K562 (cell line): ENCODE results near the gene AKAP12. TPM values are rescaled to one million over a fixed set of nuclear protein-coding genes. Genes with fewer than 3 reads are reported as not detected.

Experiments used
- ARID2 ChIP-seq: fragments of 450-650 bp; IDR thresholded peaks from 2 replicates; pipeline ENCODE4 v1.6.1; 2017; ENCODE audit warnings: antibody characterized with exemption, mild to moderate bottlenecking
- KLF10 ChIP-seq: fragments of 250-450 bp; sonication (Bioruptor Pico); IDR thresholded peaks from 2 replicates; pipeline ENCODE4 v1.6.1; 2021; ENCODE audit warnings: matching md5 sums
- MTF1 ChIP-seq: fragments of 250-450 bp; sonication (Bioruptor Pico); IDR thresholded peaks from 2 replicates; pipeline ENCODE4 v1.9.0; 2021; ENCODE audit warnings: moderate library complexity, mild to moderate bottlenecking, inconsistent platforms, borderline replicate concordance
- SMAD4 ChIP-seq: fragments of 250-450 bp; sonication (Bioruptor Pico); conservative IDR thresholded peaks from 2 replicates; pipeline ENCODE4 v1.8.0; 2021; ENCODE audit warnings: inconsistent platforms, mild to moderate bottlenecking, moderate library complexity
- SMARCB1 ChIP-seq: IDR thresholded peaks from 2 replicates; pipeline ENCODE4 v1.6.1; 2011; ENCODE audit warnings: improper control_type of control experiment, low read depth; ENCODE audit not compliant: insufficient read length
- SRSF1 ChIP-seq: fragments of 200-400 bp; formaldehyde crosslinking; IDR thresholded peaks from 2 replicates; pipeline ENCODE4 v1.6.1; 2017; ENCODE audit warnings: mild to moderate bottlenecking, low read depth, low read length, moderate library complexity
- ZFP30 ChIP-seq: fragments of 250-450 bp; sonication (Bioruptor Pico); IDR thresholded peaks from 2 replicates; pipeline ENCODE4 v1.8.0; 2022; ENCODE audit warnings: moderate library complexity, mild to moderate bottlenecking, inconsistent platforms, borderline replicate concordance
- ZKSCAN1 ChIP-seq: fragments of 150-350 bp; IDR thresholded peaks from 2 replicates; pipeline ENCODE4 v1.6.1; 2016; ENCODE audit warnings: low read depth, low read length
- ZNF165 ChIP-seq: fragments of 250-450 bp; sonication (Bioruptor Pico); IDR thresholded peaks from 2 replicates; pipeline ENCODE4 v1.4.0; 2020; ENCODE audit warnings: borderline replicate concordance
- ZNF384 ChIP-seq: IDR thresholded peaks from 2 replicates; pipeline ENCODE4 v1.6.1; 2012; ENCODE audit warnings: low read depth, low read length, improper control_type of control experiment
- polyA plus RNA-seq, 8 experiments: library from polyadenylated mRNA; depleted of rRNA in 4 of 8; stranded (reverse) in 5 of 8; unstranded in 3 of 8; fragments of >200 nt; fragmentation: Nextera tagmentation in 2 of 8; fragmentation: Illumina TruSeq in 1 of 8; extraction: Ambion mirVana in 2 of 8; extraction: Trizol in 1 of 8; gene quantifications; 2 replicates each; pipeline versions ENCODE4 v1.2.1 to v1.2.3, GENCODE V29; 2011 to 2014; ENCODE audit warnings: inconsistent platforms in 1 of 8, missing spikeins in 1 of 8
- total RNA-seq, 7 experiments: library from RNA; depleted of rRNA in 6 of 7; stranded (reverse); fragments of >200 nt in 6 of 7; fragmentation: Illumina TruSeq in 2 of 7; extraction: Trizol in 2 of 7; gene quantifications; 2 replicates each; pipeline versions ENCODE4 v1.2.1 to v1.2.3, GENCODE V29; 2011 to 2021; ENCODE audit warnings: low replicate concordance in 1 of 7
- TF ChIP-seq, protein P1 (sequence below): fragments of 200-800 bp; sonication (Bioruptor generic); IDR thresholded peaks from 2 replicates; pipeline ENCODE4 v1.6.1; 2017; ENCODE audit warnings: missing genetic modification characterization, missing compliant biosample characterization
- TF ChIP-seq, protein P2 (sequence below): sonication (generic); formaldehyde crosslinking; IDR thresholded peaks from 2 replicates; pipeline ENCODE4 v1.9.0; 2022; ENCODE audit warnings: mild to moderate bottlenecking, missing genetic modification reagents
- TF ChIP-seq, protein P3 (sequence below): IDR thresholded peaks from 3 replicates; pipeline ENCODE4 v1.6.1; 2011; ENCODE audit warnings: borderline replicate concordance, mild to moderate bottlenecking; ENCODE audit not compliant: insufficient read length, insufficient read depth
- TF ChIP-seq, protein P4 (sequence below), 3 experiments: IDR thresholded peaks in 2 of 3; conservative IDR thresholded peaks in 1 of 3; 2 replicates each; pipeline ENCODE4 v1.5.1; 2011 to 2012; ENCODE audit warnings: low read length in 3 of 3, mild to moderate bottlenecking in 3 of 3, control low read depth in 2 of 3, improper control_type of control experiment in 1 of 3, inconsistent platforms in 1 of 3, low read depth in 1 of 3, mixed read lengths in 1 of 3, moderate library complexity in 1 of 3; ENCODE audit not compliant: insufficient read depth in 2 of 3
- TF ChIP-seq, protein P5 (sequence below): conservative IDR thresholded peaks from 2 replicates; pipeline ENCODE4 v1.6.1; 2011; ENCODE audit warnings: low read depth, mild to moderate bottlenecking, low read length; ENCODE audit not compliant: control insufficient read depth
- TF ChIP-seq, protein P6 (sequence below): sonication (generic); formaldehyde crosslinking; IDR thresholded peaks from 2 replicates; pipeline ENCODE4 v1.9.0; 2022; ENCODE audit warnings: mild to moderate bottlenecking, missing genetic modification reagents
- TF ChIP-seq, protein P7 (sequence below): fragments of 250-450 bp; sonication (Bioruptor Pico); IDR thresholded peaks from 2 replicates; pipeline ENCODE4 v1.5.0; 2021
- TF ChIP-seq, protein P8 (sequence below): sonication (generic); formaldehyde crosslinking; IDR thresholded peaks from 2 replicates; pipeline ENCODE4 v1.8.0; 2022; ENCODE audit warnings: missing genetic modification reagents, mild to moderate bottlenecking, borderline replicate concordance

AKAP12 gene
- total and polyA plus RNA-seq, 9 of the 15 experiments (the other 6 are each of a cell fraction or from before 2014, with no cell fraction given) = 0.08 to 2.0 (median 0.62) TPM

DNA sequence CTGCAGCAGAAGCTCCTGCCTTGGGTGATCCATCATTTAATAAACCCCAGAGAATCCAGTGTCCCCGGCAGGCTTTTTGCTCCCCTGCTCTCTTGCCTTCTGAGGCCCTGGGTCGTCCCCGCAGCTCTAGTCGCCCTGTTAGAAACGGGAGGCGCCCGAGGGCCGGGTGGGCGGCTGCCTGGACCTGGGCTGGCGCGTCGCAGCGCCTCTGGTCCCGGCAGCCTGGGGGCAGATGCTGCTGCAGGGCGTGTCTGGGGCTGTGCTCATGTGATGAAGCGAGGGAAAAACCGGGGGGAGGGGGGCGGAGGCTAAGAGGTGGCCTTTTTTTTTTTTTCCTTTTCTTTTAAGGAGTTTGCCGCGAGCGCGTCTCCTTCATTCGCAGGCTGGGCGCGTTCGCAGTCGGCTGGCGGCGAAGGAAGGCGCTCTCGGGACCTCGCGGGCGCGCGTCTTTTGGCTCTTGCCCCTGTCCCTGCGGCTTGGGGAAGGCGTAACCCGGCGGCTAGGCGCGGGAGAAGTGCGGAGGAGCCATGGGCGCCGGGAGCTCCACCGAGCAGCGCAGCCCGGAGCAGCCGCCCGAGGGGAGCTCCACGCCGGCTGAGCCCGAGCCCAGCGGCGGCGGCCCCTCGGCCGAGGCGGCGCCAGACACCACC, 394 bp downstream of the AKAP12 start (continued):
- TF ChIP-seq, protein P1, sequence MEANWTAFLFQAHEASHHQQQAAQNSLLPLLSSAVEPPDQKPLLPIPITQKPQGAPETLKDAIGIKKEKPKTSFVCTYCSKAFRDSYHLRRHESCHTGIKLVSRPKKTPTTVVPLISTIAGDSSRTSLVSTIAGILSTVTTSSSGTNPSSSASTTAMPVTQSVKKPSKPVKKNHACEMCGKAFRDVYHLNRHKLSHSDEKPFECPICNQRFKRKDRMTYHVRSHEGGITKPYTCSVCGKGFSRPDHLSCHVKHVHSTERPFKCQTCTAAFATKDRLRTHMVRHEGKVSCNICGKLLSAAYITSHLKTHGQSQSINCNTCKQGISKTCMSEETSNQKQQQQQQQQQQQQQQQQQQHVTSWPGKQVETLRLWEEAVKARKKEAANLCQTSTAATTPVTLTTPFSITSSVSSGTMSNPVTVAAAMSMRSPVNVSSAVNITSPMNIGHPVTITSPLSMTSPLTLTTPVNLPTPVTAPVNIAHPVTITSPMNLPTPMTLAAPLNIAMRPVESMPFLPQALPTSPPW = peak; percentile 58; the same call in 1 of the 2 replicates
- TF ChIP-seq SMARCB1 (no peak), ZFP30 (no peak), MTF1 (CRISPR knock-in tag) (no peak), ZNF384 (peak; percentile 83), ZNF165 (CRISPR knock-in tag) (no peak), ARID2 (no peak), ZKSCAN1 (no peak), KLF10 (no peak), SRSF1 (no peak), SMAD4 (CRISPR knock-in tag) (0 out of 2 replicates have a peak, but pooled peaks have one; percentile 10)
- TF ChIP-seq, protein P2, sequence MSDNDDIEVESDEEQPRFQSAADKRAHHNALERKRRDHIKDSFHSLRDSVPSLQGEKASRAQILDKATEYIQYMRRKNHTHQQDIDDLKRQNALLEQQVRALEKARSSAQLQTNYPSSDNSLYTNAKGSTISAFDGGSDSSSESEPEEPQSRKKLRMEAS (CRISPR knock-in tag) = peak; percentile 16; the same call in 1 of the 2 replicates
- TF ChIP-seq, protein P3, sequence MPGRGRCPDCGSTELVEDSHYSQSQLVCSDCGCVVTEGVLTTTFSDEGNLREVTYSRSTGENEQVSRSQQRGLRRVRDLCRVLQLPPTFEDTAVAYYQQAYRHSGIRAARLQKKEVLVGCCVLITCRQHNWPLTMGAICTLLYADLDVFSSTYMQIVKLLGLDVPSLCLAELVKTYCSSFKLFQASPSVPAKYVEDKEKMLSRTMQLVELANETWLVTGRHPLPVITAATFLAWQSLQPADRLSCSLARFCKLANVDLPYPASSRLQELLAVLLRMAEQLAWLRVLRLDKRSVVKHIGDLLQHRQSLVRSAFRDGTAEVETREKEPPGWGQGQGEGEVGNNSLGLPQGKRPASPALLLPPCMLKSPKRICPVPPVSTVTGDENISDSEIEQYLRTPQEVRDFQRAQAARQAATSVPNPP = no peak
- TF ChIP-seq, protein P4, sequence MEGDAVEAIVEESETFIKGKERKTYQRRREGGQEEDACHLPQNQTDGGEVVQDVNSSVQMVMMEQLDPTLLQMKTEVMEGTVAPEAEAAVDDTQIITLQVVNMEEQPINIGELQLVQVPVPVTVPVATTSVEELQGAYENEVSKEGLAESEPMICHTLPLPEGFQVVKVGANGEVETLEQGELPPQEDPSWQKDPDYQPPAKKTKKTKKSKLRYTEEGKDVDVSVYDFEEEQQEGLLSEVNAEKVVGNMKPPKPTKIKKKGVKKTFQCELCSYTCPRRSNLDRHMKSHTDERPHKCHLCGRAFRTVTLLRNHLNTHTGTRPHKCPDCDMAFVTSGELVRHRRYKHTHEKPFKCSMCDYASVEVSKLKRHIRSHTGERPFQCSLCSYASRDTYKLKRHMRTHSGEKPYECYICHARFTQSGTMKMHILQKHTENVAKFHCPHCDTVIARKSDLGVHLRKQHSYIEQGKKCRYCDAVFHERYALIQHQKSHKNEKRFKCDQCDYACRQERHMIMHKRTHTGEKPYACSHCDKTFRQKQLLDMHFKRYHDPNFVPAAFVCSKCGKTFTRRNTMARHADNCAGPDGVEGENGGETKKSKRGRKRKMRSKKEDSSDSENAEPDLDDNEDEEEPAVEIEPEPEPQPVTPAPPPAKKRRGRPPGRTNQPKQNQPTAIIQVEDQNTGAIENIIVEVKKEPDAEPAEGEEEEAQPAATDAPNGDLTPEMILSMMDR (IDR thresholded peaks at IDR 0.05 in 2 of 3, conservative IDR thresholded peaks at IDR 0.05 in 1 of 3; ENCODE audit: insufficient read depth in 2 of 3, low read depth in 1 of 3, low read length in 3 of 3) = peak in 1 of 3 experiments; percentile 21; a peak in 1 of 6 replicates
- TF ChIP-seq, protein P5, sequence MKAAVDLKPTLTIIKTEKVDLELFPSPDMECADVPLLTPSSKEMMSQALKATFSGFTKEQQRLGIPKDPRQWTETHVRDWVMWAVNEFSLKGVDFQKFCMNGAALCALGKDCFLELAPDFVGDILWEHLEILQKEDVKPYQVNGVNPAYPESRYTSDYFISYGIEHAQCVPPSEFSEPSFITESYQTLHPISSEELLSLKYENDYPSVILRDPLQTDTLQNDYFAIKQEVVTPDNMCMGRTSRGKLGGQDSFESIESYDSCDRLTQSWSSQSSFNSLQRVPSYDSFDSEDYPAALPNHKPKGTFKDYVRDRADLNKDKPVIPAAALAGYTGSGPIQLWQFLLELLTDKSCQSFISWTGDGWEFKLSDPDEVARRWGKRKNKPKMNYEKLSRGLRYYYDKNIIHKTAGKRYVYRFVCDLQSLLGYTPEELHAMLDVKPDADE = no peak
- TF ChIP-seq, protein P6, sequence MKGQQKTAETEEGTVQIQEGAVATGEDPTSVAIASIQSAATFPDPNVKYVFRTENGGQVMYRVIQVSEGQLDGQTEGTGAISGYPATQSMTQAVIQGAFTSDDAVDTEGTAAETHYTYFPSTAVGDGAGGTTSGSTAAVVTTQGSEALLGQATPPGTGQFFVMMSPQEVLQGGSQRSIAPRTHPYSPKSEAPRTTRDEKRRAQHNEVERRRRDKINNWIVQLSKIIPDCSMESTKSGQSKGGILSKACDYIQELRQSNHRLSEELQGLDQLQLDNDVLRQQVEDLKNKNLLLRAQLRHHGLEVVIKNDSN (CRISPR knock-in tag) = peak; percentile 20; the same call in 1 of the 2 replicates
- TF ChIP-seq, protein P7, sequence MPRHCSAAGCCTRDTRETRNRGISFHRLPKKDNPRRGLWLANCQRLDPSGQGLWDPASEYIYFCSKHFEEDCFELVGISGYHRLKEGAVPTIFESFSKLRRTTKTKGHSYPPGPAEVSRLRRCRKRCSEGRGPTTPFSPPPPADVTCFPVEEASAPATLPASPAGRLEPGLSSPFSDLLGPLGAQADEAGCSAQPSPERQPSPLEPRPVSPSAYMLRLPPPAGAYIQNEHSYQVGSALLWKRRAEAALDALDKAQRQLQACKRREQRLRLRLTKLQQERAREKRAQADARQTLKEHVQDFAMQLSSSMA = no peak
- TF ChIP-seq, protein P8, sequence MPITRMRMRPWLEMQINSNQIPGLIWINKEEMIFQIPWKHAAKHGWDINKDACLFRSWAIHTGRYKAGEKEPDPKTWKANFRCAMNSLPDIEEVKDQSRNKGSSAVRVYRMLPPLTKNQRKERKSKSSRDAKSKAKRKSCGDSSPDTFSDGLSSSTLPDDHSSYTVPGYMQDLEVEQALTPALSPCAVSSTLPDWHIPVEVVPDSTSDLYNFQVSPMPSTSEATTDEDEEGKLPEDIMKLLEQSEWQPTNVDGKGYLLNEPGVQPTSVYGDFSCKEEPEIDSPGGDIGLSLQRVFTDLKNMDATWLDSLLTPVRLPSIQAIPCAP (CRISPR knock-in tag) = no peak
